Measurements from ENCODE around the gene TMPRSS4. TPM values are rescaled to one million over a fixed set of nuclear protein-coding genes. Genes with fewer than 3 reads are reported as not detected.

Gene TMPRSS4
- total and polyA plus RNA-seq, 4 donors, result 0.08 to 0.33 (median 0.24) TPM; not detected in 1

DNA sequence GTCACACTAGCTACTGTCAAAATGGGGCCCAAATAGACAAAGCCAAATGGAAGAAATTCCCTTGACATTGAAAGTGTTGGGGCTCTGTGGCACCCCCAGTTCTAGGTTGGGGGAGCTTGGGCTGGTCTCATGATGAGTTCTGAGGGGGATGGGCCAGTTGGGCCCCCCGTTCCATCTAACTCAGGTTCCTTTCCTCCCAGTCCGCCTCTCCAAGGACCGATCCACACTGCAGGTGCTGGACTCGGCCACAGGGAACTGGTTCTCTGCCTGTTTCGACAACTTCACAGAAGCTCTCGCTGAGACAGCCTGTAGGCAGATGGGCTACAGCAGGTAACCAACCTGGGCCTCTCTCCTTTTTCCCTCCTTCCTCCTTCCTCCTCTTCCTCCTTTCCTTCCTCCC lies 27.6 kb downstream of the TMPRSS4 start:
- no peaks in the 10 kb centered on the region for H3K4me1 ChIP-seq (ENCODE audit: control insufficient read depth in 4 of 4, insufficient read depth in 4 of 4, low read length in 3 of 4)
- no peaks in the 10 kb centered on the region for H3K36me3 ChIP-seq (ENCODE audit: control insufficient read depth in 4 of 4, insufficient read depth in 3 of 4, low read depth in 1 of 4, low read length in 3 of 4)
- 97% methylated on average over 6 of the region's 6 CpGs for WGBS
- DNase-seq (ENCODE audit: low spot score), result no peak
- no peak overlapping the region for H3K27ac ChIP-seq (ENCODE audit: low read depth in 1 of 2, low read length in 2 of 2)
- TF ChIP-seq, protein P1, sequence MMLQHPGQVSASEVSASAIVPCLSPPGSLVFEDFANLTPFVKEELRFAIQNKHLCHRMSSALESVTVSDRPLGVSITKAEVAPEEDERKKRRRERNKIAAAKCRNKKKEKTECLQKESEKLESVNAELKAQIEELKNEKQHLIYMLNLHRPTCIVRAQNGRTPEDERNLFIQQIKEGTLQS (IDR thresholded peaks at IDR 0.05), result no peak
- no peak for TF ChIP-seq TAF1 (conservative IDR thresholded peaks at IDR 0.05)
- TF ChIP-seq FOXA2 (IDR thresholded peaks at IDR 0.05), result no peak
- TF ChIP-seq, protein P2, sequence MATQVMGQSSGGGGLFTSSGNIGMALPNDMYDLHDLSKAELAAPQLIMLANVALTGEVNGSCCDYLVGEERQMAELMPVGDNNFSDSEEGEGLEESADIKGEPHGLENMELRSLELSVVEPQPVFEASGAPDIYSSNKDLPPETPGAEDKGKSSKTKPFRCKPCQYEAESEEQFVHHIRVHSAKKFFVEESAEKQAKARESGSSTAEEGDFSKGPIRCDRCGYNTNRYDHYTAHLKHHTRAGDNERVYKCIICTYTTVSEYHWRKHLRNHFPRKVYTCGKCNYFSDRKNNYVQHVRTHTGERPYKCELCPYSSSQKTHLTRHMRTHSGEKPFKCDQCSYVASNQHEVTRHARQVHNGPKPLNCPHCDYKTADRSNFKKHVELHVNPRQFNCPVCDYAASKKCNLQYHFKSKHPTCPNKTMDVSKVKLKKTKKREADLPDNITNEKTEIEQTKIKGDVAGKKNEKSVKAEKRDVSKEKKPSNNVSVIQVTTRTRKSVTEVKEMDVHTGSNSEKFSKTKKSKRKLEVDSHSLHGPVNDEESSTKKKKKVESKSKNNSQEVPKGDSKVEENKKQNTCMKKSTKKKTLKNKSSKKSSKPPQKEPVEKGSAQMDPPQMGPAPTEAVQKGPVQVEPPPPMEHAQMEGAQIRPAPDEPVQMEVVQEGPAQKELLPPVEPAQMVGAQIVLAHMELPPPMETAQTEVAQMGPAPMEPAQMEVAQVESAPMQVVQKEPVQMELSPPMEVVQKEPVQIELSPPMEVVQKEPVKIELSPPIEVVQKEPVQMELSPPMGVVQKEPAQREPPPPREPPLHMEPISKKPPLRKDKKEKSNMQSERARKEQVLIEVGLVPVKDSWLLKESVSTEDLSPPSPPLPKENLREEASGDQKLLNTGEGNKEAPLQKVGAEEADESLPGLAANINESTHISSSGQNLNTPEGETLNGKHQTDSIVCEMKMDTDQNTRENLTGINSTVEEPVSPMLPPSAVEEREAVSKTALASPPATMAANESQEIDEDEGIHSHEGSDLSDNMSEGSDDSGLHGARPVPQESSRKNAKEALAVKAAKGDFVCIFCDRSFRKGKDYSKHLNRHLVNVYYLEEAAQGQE (IDR thresholded peaks at IDR 0.05), result no peak
- no peak for TF ChIP-seq SP1 (IDR thresholded peaks at IDR 0.05)
- TF ChIP-seq RAD21 (IDR thresholded peaks at IDR 0.05), result no peak
- no peak for TF ChIP-seq JUND (IDR thresholded peaks at IDR 0.05)
- TF ChIP-seq HNF4G (IDR thresholded peaks at IDR 0.05), result no peak
- TF ChIP-seq, protein P3, sequence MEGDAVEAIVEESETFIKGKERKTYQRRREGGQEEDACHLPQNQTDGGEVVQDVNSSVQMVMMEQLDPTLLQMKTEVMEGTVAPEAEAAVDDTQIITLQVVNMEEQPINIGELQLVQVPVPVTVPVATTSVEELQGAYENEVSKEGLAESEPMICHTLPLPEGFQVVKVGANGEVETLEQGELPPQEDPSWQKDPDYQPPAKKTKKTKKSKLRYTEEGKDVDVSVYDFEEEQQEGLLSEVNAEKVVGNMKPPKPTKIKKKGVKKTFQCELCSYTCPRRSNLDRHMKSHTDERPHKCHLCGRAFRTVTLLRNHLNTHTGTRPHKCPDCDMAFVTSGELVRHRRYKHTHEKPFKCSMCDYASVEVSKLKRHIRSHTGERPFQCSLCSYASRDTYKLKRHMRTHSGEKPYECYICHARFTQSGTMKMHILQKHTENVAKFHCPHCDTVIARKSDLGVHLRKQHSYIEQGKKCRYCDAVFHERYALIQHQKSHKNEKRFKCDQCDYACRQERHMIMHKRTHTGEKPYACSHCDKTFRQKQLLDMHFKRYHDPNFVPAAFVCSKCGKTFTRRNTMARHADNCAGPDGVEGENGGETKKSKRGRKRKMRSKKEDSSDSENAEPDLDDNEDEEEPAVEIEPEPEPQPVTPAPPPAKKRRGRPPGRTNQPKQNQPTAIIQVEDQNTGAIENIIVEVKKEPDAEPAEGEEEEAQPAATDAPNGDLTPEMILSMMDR (IDR thresholded peaks at IDR 0.05; ENCODE audit: low read depth, low read length, missing input control), result no peak
- no peak for TF ChIP-seq HNF4A (conservative IDR thresholded peaks at IDR 0.05)
- no peak for TF ChIP-seq NR2F2 (IDR thresholded peaks at IDR 0.05)
- TF ChIP-seq, protein P4, sequence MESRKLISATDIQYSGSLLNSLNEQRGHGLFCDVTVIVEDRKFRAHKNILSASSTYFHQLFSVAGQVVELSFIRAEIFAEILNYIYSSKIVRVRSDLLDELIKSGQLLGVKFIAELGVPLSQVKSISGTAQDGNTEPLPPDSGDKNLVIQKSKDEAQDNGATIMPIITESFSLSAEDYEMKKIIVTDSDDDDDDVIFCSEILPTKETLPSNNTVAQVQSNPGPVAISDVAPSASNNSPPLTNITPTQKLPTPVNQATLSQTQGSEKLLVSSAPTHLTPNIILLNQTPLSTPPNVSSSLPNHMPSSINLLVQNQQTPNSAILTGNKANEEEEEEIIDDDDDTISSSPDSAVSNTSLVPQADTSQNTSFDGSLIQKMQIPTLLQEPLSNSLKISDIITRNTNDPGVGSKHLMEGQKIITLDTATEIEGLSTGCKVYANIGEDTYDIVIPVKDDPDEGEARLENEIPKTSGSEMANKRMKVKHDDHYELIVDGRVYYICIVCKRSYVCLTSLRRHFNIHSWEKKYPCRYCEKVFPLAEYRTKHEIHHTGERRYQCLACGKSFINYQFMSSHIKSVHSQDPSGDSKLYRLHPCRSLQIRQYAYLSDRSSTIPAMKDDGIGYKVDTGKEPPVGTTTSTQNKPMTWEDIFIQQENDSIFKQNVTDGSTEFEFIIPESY (IDR thresholded peaks at IDR 0.05), result no peak
- TF ChIP-seq YY1 (IDR thresholded peaks at IDR 0.05), result no peak
- no peak for TF ChIP-seq GABPA (IDR thresholded peaks at IDR 0.05 in 1 of 2, conservative IDR thresholded peaks at IDR 0.05 in 1 of 2)
- TF ChIP-seq, protein P5, sequence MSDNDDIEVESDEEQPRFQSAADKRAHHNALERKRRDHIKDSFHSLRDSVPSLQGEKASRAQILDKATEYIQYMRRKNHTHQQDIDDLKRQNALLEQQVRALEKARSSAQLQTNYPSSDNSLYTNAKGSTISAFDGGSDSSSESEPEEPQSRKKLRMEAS (IDR thresholded peaks at IDR 0.05), result no peak
- TF ChIP-seq RXRA (IDR thresholded peaks at IDR 0.05), result no peak
- TF ChIP-seq EGR1 (IDR thresholded peaks at IDR 0.05; ENCODE audit: low read depth in 2 of 2), result no peak
- TF ChIP-seq FOXA1 (IDR thresholded peaks at IDR 0.05), result no peak
- no peak overlapping the region for H3K4me3 ChIP-seq (ENCODE audit: low read depth in 1 of 3, low read length in 3 of 3)
- no peak overlapping the region for H3K9ac ChIP-seq (ENCODE audit: low read depth in 1 of 2, low read length in 2 of 2)
- H3K9me3 ChIP-seq (ENCODE audit: control insufficient read depth in 4 of 4, low read length in 3 of 4), result no peaks in the 10 kb centered on the region
- H3K27me3 ChIP-seq (ENCODE audit: control insufficient read depth in 4 of 4, insufficient read depth in 4 of 4, low read length in 3 of 4), result no peaks in the 10 kb centered on the region
